Adrenal gland (tissue), 12 donors: Measurements from ENCODE around the gene LRRC46. TPM values are rescaled to one million over a fixed set of nuclear protein-coding genes. Genes with fewer than 3 reads are reported as not detected.

ENCODE experiments used
- DNase-seq, 7 donors: peaks; one replicate each; pipeline ENCODE4 v3.0.0-alpha.2; 2019 to 2020
- H3K27ac ChIP-seq, 5 donors: fragments of 200-600 bp; sonication (generic) in 4 of 5; 1 replicate in 3 of 5; 2 replicates in 2 of 5; pipeline versions ENCODE4 v1.5.1 to v1.8.0; 2016 to 2020; ENCODE audit warnings: mild to moderate bottlenecking in 1 of 5
- H3K27me3 ChIP-seq: fragments of 200-600 bp; 2 replicates; pipeline ENCODE4 v1.8.0; 2021
- H3K36me3 ChIP-seq, 2 donors: fragments of 200-600 bp; replicated peaks in 1 of 2; 1 replicate in 1 of 2; 2 replicates in 1 of 2; pipeline versions ENCODE4 v1.5.1 to v1.8.0; 2018 to 2022
- H3K4me1 ChIP-seq, 2 donors: fragments of 200-600 bp; replicated peaks in 1 of 2; 1 replicate in 1 of 2; 2 replicates in 1 of 2; pipeline versions ENCODE4 v1.5.1 to v1.8.0; 2018 to 2021
- H3K4me3 ChIP-seq, 4 donors: fragments of 200-600 bp; sonication (generic) in 3 of 4; one replicate each; pipeline ENCODE4 v1.5.1; 2016 to 2018
- H3K9me3 ChIP-seq, 3 donors: fragments of 200-600 bp; sonication (generic) in 1 of 3; replicated peaks in 1 of 3; 1 replicate in 2 of 3; 2 replicates in 1 of 3; pipeline versions ENCODE4 v1.5.1 to v1.8.0; 2016 to 2021
- CTCF ChIP-seq, 6 experiments: fragments of 450-650 bp in 4 of 6; fragments of 200-600 bp in 2 of 6; sonication (generic) in 1 of 6; IDR thresholded peaks; 1 replicate in 5 of 6; 2 replicates in 1 of 6; pipeline versions ENCODE4 v1.5.1 to v1.8.0; 2016 to 2021; ENCODE audit warnings: antibody characterized with exemption in 6 of 6, mild to moderate bottlenecking in 2 of 6, moderate library complexity in 1 of 6
- POLR2A ChIP-seq, 2 donors: fragments of 450-650 bp; IDR thresholded peaks; one replicate each; pipeline ENCODE4 v1.6.1; 2017; ENCODE audit warnings: antibody characterized with exemption in 2 of 2, mild to moderate bottlenecking in 2 of 2, moderate library complexity in 1 of 2
- WGBS, 4 donors: extraction: QIAGEN DNeasy Blood & Tissue Kit in 2 of 4; methylation state at CpG; one replicate each; pipeline versions ENCODE4 v1.1.5 to v1.1.7; 2013 to 2017; 5-methylcytosine and 5-hydroxymethylcytosine counted together
- intact Hi-C, 2 donors: fragments of 100-400 bp; cut with DNase I; formaldehyde crosslinking; loops; one replicate each; pipeline versions ENCODE4 v1.14.1 to v1.15.0; 2022 to 2023
- polyA plus RNA-seq, 3 donors: library from polyadenylated mRNA; stranded (reverse); fragments of 200-250 nt in 2 of 3; fragments of 350-450 nt in 1 of 3; fragmentation: Illumina TruSeq in 1 of 3; extraction: RNeasy Lipid Tissue Mini Kit (QIAGEN cat#74804) in 1 of 3; gene quantifications; one replicate each; pipeline ENCODE4 v1.2.3, GENCODE V29; 2013 to 2014
- total RNA-seq, 9 donors: library from RNA; depleted of rRNA in 4 of 9; stranded (reverse); fragments of >200 nt in 4 of 9; fragments of 120-200 nt in 1 of 9; fragmentation: NEBNext Ultra II Directional in 1 of 9; extraction: Animal tissue kit (Norgen Biotek cat#: 25700) in 1 of 9; gene quantifications; one replicate each; pipeline versions ENCODE4 v1.1.0 to v1.2.4, GENCODE V29; 2013 to 2023
- donor health status: healthy with polysubstance abuse.
- donor health status: Bipolar disorder and iron deficiency.
- donor health status: DM: yes; HTN: yes; CAD: no.
- donor health status: DM: no; HTN: no; CAD: no.
- donor health status: DM: no; HTN: no; CAD: no.
- donor health status: DM: yes; HTN: yes; CAD: no.

The LRRC46 gene
- total and polyA plus RNA-seq, 12 donors: 0.11 to 2.3 (median 0.61) TPM; not detected in 3

GRCh38 chr17:47882247-47882646 lies 50.8 kb downstream of the LRRC46 start:
- Histone ChIP-seq H3K27ac (peak overlapping the region in 1 of 5 donors; percentile 26), H3K4me1 (peaks cover 12 to 28% of the 10 kb centered on the region in 2 donors), H3K9me3 (no peaks in the 10 kb centered on the region), H3K27me3 (no peaks in the 10 kb centered on the region), H3K36me3 (no peaks in the 10 kb centered on the region), H3K4me3 (no peak overlapping the region)
- 39 to 61% (median 51%) methylated on average over 7 of the region's 7 CpGs for WGBS, 4 donors
- DNase-seq: peak in 4 of 7 donors; percentile 30 to 62 (median 36)
- TF ChIP-seq POLR2A (IDR thresholded peaks at IDR 0.05) (no peak), CTCF (IDR thresholded peaks at IDR 0.05) (no peak)
- intact Hi-C loops: no loop called here

- Histone ChIP-seq H3K27me3 (no peaks in the 10 kb centered on the region), H3K4me3 (no peak overlapping the region), H3K4me1 (peaks cover 9 to 21% of the 10 kb centered on the region in 2 donors), H3K27ac (peak overlapping the region in 1 of 5 donors; percentile 26), H3K9me3 (no peaks in the 10 kb centered on the region), H3K36me3 (no peaks in the 10 kb centered on the region)
- no peak for TF ChIP-seq POLR2A (IDR thresholded peaks at IDR 0.05)
- intact Hi-C loops: no loop called here
- DNase-seq: no peak
- WGBS, 4 donors: 85 to 95% (median 89%) methylated on average over 9 of the region's 9 CpGs
Observed at GRCh38 chr17:47882695-47883588, 51.5 kb downstream of the LRRC46 start.

DNA sequence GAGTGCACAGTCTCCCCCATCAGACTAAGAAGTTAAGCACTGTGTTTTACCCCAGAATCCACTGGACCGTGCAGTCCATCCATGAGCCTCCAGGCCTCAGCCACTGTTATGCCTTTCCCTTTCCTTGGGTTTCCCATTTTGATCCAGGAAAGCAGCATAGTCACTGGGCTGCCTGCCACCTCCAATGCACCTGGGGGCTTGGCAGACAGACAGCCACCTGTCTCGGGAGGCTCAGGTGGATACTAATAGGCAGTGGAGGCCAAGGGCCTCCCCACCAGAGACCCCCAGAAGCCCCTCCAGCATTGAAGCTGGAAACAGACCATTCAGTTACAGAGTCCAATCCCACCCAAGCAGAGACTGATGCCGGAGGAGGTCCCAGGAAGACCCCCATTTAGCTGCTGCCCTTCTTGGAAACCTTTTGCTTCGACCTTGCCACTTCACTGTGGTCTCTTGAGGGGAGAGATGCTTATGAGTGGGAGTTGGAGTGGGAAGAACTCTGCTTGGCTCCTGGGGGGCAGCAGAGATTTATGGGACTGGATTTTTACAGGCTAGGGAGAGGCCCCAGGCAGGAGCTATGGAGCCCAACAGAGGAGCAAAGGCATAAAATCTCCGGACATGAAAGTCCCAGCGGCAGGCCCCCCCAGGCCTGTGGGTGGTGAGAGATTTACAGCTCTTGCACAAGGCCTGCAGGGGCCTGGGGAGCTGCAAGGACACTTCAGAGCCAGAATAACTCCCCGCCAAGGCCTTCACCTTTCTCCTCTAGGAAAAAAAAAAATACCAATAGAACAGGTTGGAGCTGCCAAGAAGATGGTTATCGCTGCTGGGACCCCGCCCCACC lies 52.3 kb downstream of the LRRC46 start:
- Histone ChIP-seq H3K27me3 (no peaks in the 10 kb centered on the region), H3K4me1 (peaks cover 9 to 20% of the 10 kb centered on the region in 2 donors), H3K9me3 (no peaks in the 10 kb centered on the region), H3K36me3 (no peaks in the 10 kb centered on the region), H3K4me3 (no peak overlapping the region), H3K27ac (peak overlapping the region in 1 of 5 donors; percentile 6)
- TF ChIP-seq CTCF (IDR thresholded peaks at IDR 0.05): no peak
- no peak for TF ChIP-seq POLR2A (IDR thresholded peaks at IDR 0.05)
- DNase-seq: peak in 4 of 7 donors; percentile 37 to 70 (median 38)
- intact Hi-C loops: no loop called here
- WGBS, 4 donors: 52 to 55% (median 53%) methylated on average over 8 to 9 of the region's 9 CpGs

DNA sequence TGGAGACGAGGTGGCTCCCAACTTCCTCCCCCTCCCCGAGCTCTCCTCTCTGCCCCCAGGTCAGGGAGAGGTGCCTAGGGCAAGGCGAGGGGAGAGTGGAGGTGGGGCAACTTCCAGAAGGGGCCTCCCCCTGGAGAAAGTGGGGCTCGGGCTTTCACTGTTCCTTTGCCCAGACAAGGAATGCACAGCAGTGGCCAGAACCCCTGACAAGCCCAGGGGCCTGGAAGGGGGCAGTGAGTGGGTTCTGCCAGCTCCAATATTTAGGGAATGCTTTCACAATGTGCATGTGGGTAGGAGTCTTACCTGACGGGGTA lies 52.9 kb downstream of the LRRC46 start:
- H3K4me3 ChIP-seq: no peak overlapping the region
- DNase-seq: no peak
- H3K27ac ChIP-seq: no peak overlapping the region
- WGBS, 4 donors: 24 to 37% (median 31%) methylated on average over 5 of the region's 5 CpGs
- intact Hi-C loops: no loop called here
- H3K36me3 ChIP-seq: no peaks in the 10 kb centered on the region
- H3K4me1 ChIP-seq: peaks cover 9 to 20% of the 10 kb centered on the region in 2 donors
- TF ChIP-seq POLR2A (IDR thresholded peaks at IDR 0.05) (no peak), CTCF (IDR thresholded peaks at IDR 0.05) (no peak)
- no peaks in the 10 kb centered on the region for H3K9me3 ChIP-seq
- no peaks in the 10 kb centered on the region for H3K27me3 ChIP-seq
